A549 (cell line): ENCODE results near the gene FAM89A. TPM values are rescaled to one million over a fixed set of nuclear protein-coding genes. Genes with fewer than 3 reads are reported as not detected.

Experiments used
- ATAC-seq, 2 experiments: fragments of 200-7000 bp in 1 of 2; fragments of >200 bp in 1 of 2; cut with Nextera tagmentation in 1 of 2; cut with Tn5 transposase in 1 of 2; 3 replicates each; pipeline versions ENCODE4 v1.8.0 to v1.9.1; 2018 to 2020; ENCODE audit warnings: mild to moderate bottlenecking in 1 of 2, moderate library complexity in 1 of 2
- CTCF ChIA-PET: fragments of 300-600 bp; sonication (Branson Sonifier 250); formaldehyde crosslinking; extraction: SDS; loops from one replicate; lab custom pipeline; 2021; ENCODE audit warnings: antibody characterized with exemption, inconsistent platforms; lab: Yijun Ruan, JAX
- POLR2A ChIA-PET: fragments of 350-600 bp; formaldehyde crosslinking; extraction: SDS; loops from one replicate; lab custom pipeline; 2021; ENCODE audit warnings: antibody characterized with exemption, inconsistent platforms; lab: Yijun Ruan, JAX
- DNase-seq, 2 experiments: peaks; one replicate each; pipeline versions ENCODE4 v3.0.0 to v3.0.0-alpha.2; 2011 to 2016; ENCODE audit warnings: low read depth in 1 of 2, low spot score in 1 of 2
- FAIRE-seq: peaks from 2 replicates; lab custom pipeline; 2011; peaks lifted over from hg19 to GRCh38; lab: Jason Lieb, UNC
- H3K27ac ChIP-seq, 2 experiments: fragments of >200 bp; sonication (Bioruptor Twin); formaldehyde crosslinking; 3 replicates each; pipeline ENCODE4 v1.5.1; 2016 to 2017
- H3K4me1 ChIP-seq: fragments of >200 bp; sonication (Bioruptor Twin); formaldehyde crosslinking; 3 replicates; pipeline ENCODE4 v1.6.1; 2016
- H3K4me2 ChIP-seq: fragments of >200 bp; sonication (Bioruptor Twin); formaldehyde crosslinking; 3 replicates; pipeline ENCODE4 v1.6.1; 2016
- H3K4me3 ChIP-seq: fragments of >200 bp; sonication (Bioruptor Twin); formaldehyde crosslinking; 3 replicates; pipeline ENCODE4 v1.5.1; 2016
- H3K9me3 ChIP-seq: fragments of >200 bp; sonication (Bioruptor Twin); formaldehyde crosslinking; 3 replicates; pipeline ENCODE4 v1.6.1; 2016
- CBX8 ChIP-seq: fragments of 200-600 bp; sonication (generic); IDR thresholded peaks from 2 replicates; pipeline ENCODE4 v1.6.1; 2016
- CHD2 ChIP-seq: fragments of 150-350 bp; IDR thresholded peaks from 2 replicates; pipeline ENCODE4 v1.6.1; 2014; ENCODE audit warnings: low read length; ENCODE audit not compliant: partially characterized antibody
- EHF ChIP-seq: fragments of 250-450 bp; sonication (Bioruptor Pico); IDR thresholded peaks from 2 replicates; pipeline ENCODE4 v1.5.0; 2020; ENCODE audit warnings: mild to moderate bottlenecking
- EHMT2 ChIP-seq: fragments of 200-600 bp; sonication (generic); IDR thresholded peaks from 2 replicates; pipeline ENCODE4 v1.6.1; 2016; ENCODE audit warnings: antibody characterized with exemption, low read depth, mild to moderate bottlenecking, moderate library complexity
- EP300 ChIP-seq, 2 experiments: fragments of >200 bp; sonication (Bioruptor Twin); formaldehyde crosslinking; IDR thresholded peaks; 2 replicates in 1 of 2; 3 replicates in 1 of 2; pipeline ENCODE4 v1.6.1; 2016 to 2017
- ESRRA ChIP-seq: fragments of 150-350 bp; IDR thresholded peaks from 2 replicates; pipeline ENCODE4 v1.6.1; 2014; ENCODE audit warnings: mild to moderate bottlenecking, low read length, borderline replicate concordance
- GATA3 ChIP-seq: IDR thresholded peaks from 2 replicates; pipeline ENCODE4 v1.6.1; 2012; ENCODE audit warnings: borderline replicate concordance
- HEYL ChIP-seq: fragments of 250-450 bp; sonication (Bioruptor Pico); IDR thresholded peaks from 2 replicates; pipeline ENCODE4 v1.8.0; 2021; ENCODE audit warnings: mild to moderate bottlenecking, moderate library complexity
- JUN ChIP-seq, 2 experiments: fragments of >200 bp; sonication (Bioruptor Twin); formaldehyde crosslinking; IDR thresholded peaks; 2 replicates in 1 of 2; 3 replicates in 1 of 2; pipeline ENCODE4 v1.6.1; 2016 to 2017
- JUNB ChIP-seq: fragments of >200 bp; sonication (Bioruptor Twin); formaldehyde crosslinking; IDR thresholded peaks from 2 replicates; pipeline ENCODE4 v1.6.1; 2016
- KDM1A ChIP-seq: fragments of 200-600 bp; sonication (generic); IDR thresholded peaks from 2 replicates; pipeline ENCODE4 v1.6.1; 2016; ENCODE audit warnings: low read depth, mild to moderate bottlenecking
- MAZ ChIP-seq: fragments of 150-350 bp; IDR thresholded peaks from 2 replicates; pipeline ENCODE4 v1.6.1; 2014; ENCODE audit warnings: antibody characterized with exemption, low read depth, low read length, borderline replicate concordance
- NFE2L2 ChIP-seq: fragments of 150-350 bp; conservative IDR thresholded peaks from 2 replicates; pipeline ENCODE4 v1.6.1; 2014; ENCODE audit warnings: low read length
- POLR2A ChIP-seq: IDR thresholded peaks from 2 replicates; pipeline ENCODE4 v1.6.1; 2012; ENCODE audit warnings: mild to moderate bottlenecking, low read length
- RAD21 ChIP-seq, 2 experiments: fragments of >200 bp in 1 of 2; sonication (Bioruptor Twin) in 1 of 2; formaldehyde crosslinking in 1 of 2; IDR thresholded peaks in 1 of 2; conservative IDR thresholded peaks in 1 of 2; 2 replicates in 1 of 2; 3 replicates in 1 of 2; pipeline ENCODE4 v1.6.1; 2012 to 2018; ENCODE audit warnings: inconsistent platforms in 1 of 2
- RARB ChIP-seq: fragments of 250-450 bp; sonication (Bioruptor Pico); IDR thresholded peaks from 2 replicates; pipeline ENCODE4 v1.8.0; 2021; ENCODE audit warnings: mild to moderate bottlenecking, moderate library complexity
- RCOR1 ChIP-seq: fragments of 150-350 bp; IDR thresholded peaks from 2 replicates; pipeline ENCODE4 v1.6.1; 2014; ENCODE audit warnings: antibody characterized with exemption, low read length, low read depth
- RNF2 ChIP-seq: fragments of 200-600 bp; sonication (generic); IDR thresholded peaks from 2 replicates; pipeline ENCODE4 v1.6.1; 2016; ENCODE audit warnings: low read depth, mild to moderate bottlenecking, antibody characterized with exemption, moderate library complexity, borderline replicate concordance
- SREBF2 ChIP-seq: fragments of 450-650 bp; IDR thresholded peaks from 2 replicates; pipeline ENCODE4 v1.6.1; 2014; ENCODE audit warnings: mild to moderate bottlenecking, moderate library complexity
- ZFP36 ChIP-seq: fragments of 450-650 bp; IDR thresholded peaks from 2 replicates; pipeline ENCODE4 v1.6.1; 2014; ENCODE audit warnings: borderline replicate concordance; ENCODE audit not compliant: partially characterized antibody
- WGBS: methylation state at CpG from one replicate; pipeline ENCODE4 v1.1.6; 2017; ENCODE audit errors: missing lambda C conversion rate; 5-methylcytosine and 5-hydroxymethylcytosine counted together
- polyA plus RNA-seq, 4 experiments: library from polyadenylated mRNA; depleted of rRNA in 3 of 4; stranded (reverse); fragments of >200 nt; fragmentation: RNase III in 1 of 4; extraction: RNeasy Plus Mini Kit Qiagen cat#74134 plus additional on column Dnase treatment in 1 of 4; gene quantifications; 2 replicates in 3 of 4; 3 replicates in 1 of 4; pipeline ENCODE4 v1.2.3, GENCODE V29; 2011 to 2017
- TF ChIP-seq, protein P1 (sequence below): fragments of 250-450 bp; sonication (Bioruptor Pico); IDR thresholded peaks from 2 replicates; pipeline ENCODE4 v1.5.0; 2021; ENCODE audit warnings: mild to moderate bottlenecking, moderate library complexity, borderline replicate concordance
- TF ChIP-seq, protein P2 (sequence below): fragments of >200 bp; sonication (Bioruptor Twin); formaldehyde crosslinking; IDR thresholded peaks from 3 replicates; pipeline ENCODE4 v1.5.1; 2016
- TF ChIP-seq, protein P3 (sequence below): fragments of >200 bp; sonication (Bioruptor Twin); formaldehyde crosslinking; IDR thresholded peaks from 2 replicates; pipeline ENCODE4 v1.6.1; 2016

The FAM89A gene
- polyA plus RNA-seq, 2 of the 4 experiments (the other 2 are of a cell fraction): 13.3 to 25.3 TPM

DNA sequence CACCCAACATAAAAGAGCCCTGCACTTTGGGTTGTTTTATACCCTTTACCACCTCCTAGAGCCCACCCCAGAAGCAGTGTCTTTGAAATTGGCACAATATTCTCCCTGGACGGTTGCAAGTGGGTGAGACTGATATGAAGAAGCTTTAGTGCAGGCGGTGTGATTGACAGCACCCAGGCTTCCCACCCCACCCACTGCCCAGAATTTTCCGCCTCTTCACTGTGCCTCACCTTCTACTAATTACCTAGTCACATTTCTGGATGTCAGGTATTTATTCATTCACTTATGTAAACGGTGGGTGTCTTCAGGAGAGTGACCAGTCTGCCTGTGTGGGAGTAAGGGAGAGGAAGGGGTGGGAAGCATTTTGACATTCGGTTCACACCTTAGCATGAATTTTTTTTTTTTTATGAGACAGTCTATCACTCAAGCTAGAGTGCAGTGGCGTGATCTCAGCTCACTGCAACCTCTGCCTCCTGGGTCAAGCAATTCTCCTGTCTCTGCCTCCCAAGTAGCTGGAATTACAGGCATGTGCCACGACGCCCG is 1.7 kb upstream of the FAM89A start:
- no peak overlapping the region for H3K27ac ChIP-seq
- H3K4me2 ChIP-seq: no peak overlapping the region
- no peak for TF ChIP-seq RARB (CRISPR knock-in tag)
- no peak for TF ChIP-seq NFE2L2
- no peak for TF ChIP-seq JUN (IDR thresholded peaks at IDR 0.05)
- no peak for TF ChIP-seq KDM1A
- TF ChIP-seq, protein P1, sequence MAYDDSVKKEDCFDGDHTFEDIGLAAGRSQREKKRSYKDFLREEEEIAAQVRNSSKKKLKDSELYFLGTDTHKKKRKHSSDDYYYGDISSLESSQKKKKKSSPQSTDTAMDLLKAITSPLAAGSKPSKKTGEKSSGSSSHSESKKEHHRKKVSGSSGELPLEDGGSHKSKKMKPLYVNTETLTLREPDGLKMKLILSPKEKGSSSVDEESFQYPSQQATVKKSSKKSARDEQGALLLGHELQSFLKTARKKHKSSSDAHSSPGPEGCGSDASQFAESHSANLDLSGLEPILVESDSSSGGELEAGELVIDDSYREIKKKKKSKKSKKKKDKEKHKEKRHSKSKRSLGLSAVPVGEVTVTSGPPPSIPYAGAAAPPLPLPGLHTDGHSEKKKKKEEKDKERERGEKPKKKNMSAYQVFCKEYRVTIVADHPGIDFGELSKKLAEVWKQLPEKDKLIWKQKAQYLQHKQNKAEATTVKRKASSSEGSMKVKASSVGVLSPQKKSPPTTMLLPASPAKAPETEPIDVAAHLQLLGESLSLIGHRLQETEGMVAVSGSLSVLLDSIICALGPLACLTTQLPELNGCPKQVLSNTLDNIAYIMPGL (CRISPR knock-in tag): no peak
- TF ChIP-seq, protein P2, sequence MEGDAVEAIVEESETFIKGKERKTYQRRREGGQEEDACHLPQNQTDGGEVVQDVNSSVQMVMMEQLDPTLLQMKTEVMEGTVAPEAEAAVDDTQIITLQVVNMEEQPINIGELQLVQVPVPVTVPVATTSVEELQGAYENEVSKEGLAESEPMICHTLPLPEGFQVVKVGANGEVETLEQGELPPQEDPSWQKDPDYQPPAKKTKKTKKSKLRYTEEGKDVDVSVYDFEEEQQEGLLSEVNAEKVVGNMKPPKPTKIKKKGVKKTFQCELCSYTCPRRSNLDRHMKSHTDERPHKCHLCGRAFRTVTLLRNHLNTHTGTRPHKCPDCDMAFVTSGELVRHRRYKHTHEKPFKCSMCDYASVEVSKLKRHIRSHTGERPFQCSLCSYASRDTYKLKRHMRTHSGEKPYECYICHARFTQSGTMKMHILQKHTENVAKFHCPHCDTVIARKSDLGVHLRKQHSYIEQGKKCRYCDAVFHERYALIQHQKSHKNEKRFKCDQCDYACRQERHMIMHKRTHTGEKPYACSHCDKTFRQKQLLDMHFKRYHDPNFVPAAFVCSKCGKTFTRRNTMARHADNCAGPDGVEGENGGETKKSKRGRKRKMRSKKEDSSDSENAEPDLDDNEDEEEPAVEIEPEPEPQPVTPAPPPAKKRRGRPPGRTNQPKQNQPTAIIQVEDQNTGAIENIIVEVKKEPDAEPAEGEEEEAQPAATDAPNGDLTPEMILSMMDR: no peak
- no peak for TF ChIP-seq SREBF2
- no peak for TF ChIP-seq POLR2A
- TF ChIP-seq RCOR1: no peak
- TF ChIP-seq, protein P3, sequence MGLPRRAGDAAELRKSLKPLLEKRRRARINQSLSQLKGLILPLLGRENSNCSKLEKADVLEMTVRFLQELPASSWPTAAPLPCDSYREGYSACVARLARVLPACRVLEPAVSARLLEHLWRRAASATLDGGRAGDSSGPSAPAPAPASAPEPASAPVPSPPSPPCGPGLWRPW: no peak
- no peak for TF ChIP-seq EP300 (IDR thresholded peaks at IDR 0.05)
- TF ChIP-seq MAZ: no peak
- TF ChIP-seq RAD21 (conservative IDR thresholded peaks at IDR 0.05 in 1 of 2, IDR thresholded peaks at IDR 0.05 in 1 of 2): no peak
- no peak for TF ChIP-seq EHMT2
- no peak for TF ChIP-seq JUNB
- TF ChIP-seq CBX8: no peak
- TF ChIP-seq RNF2: no peak
- TF ChIP-seq CHD2: no peak
- TF ChIP-seq EHF (CRISPR knock-in tag): no peak
- ATAC-seq (no peak), FAIRE-seq (no peak), DNase-seq (no peak)
- peaks cover 7% of the 10 kb centered on the region for H3K9me3 ChIP-seq
- WGBS: 80% methylated on average over 9 of the region's 9 CpGs
- peaks cover 14% of the 10 kb centered on the region for H3K4me1 ChIP-seq
- ChIA-PET POLR2A (no interaction called here), CTCF (interaction anchor here (1.1 kb wide), 1 partner anchor 169 kb away, joined by 3 read pairs; no protein-coding TSS in a partner anchor)
- H3K4me3 ChIP-seq: no peak overlapping the region

DNA sequence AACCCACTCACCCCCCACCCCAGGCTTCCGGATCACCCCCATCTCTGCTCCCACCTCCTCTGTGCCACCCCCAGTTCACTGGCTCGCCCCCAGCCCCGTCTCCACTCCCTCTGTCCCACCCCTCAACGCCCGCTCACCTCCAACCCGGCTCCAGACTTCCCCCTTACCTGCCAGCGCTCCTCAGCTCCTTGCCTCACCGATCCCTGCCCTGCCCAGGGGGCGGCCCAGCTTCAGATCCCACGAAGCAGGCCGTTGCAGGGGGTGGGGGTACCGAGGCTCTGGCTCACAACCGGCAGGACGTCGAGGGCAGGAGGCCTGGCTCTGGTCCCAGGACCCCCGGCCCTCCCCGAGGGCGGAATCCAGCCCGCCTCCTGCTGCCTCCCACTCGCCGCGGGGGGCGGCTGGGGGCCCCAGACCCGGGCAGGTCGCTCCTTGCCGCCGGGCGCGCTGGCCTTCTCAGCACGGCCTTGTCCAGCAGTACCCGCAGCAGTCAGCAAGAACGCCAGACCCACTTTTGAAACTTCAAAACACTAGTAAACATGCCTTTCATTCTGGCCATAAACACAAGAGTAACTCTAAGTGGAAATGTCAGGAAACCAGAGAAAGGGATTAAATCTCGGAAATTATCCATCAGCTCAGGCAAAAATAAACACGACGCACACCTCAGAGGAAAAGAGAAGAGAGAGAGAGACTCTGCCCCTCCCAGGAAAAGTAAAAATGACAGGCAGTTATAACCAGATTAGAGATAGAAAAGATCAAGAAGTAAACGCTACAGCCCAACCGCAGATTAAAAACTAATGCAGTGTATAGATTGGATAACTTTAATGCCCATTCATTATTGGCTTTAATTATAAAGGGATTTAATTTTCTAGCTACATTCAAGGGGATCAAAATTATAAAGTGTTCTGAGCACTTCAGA is 1.0 kb upstream of the FAM89A start:
- DNase-seq: no peak
- ChIA-PET CTCF (interaction anchor here (0.7 to 1.1 kb wide), 3 partner anchors 117 to 170 kb away, joined by 3 to 7 read pairs (median 4); no protein-coding TSS in a partner anchor), POLR2A (interaction anchor here (0.7 kb wide), 1 partner anchor 70 kb away, joined by 4 read pairs; no protein-coding TSS in a partner anchor)
- TF ChIP-seq HEYL (CRISPR knock-in tag): no peak
- TF ChIP-seq ZFP36: no peak
- TF ChIP-seq CHD2: no peak
- TF ChIP-seq JUNB: no peak
- TF ChIP-seq GATA3: no peak
- TF ChIP-seq ESRRA: no peak
- no peak for FAIRE-seq
- peaks cover 14% of the 10 kb centered on the region for H3K4me1 ChIP-seq
- ATAC-seq: no peak
- peaks cover 7% of the 10 kb centered on the region for H3K9me3 ChIP-seq
- H3K4me2 ChIP-seq: peak overlapping the region; percentile 80
- H3K27ac ChIP-seq: peak overlapping the region; percentile 78 to 96
- WGBS: 80% methylated on average over 29 of the region's 37 CpGs
- peak overlapping the region; percentile 91 for H3K4me3 ChIP-seq
